Measurements from ENCODE around the gene MYMK.
A peak's percentile ranks its signal among the peaks of the same experiment; 100 is the strongest.

The MYMK gene

GRCh38 chr9:133478851-133479711 lies 45.7 kb downstream of the MYMK start, which contains the start of gene SLC2A6:
Gene SLC2A6 (minus strand): TSS chr9:133479099. CDS start chr9:133479059, 40 bp downstream.
- peak; percentile 65 to 79 (median 76) for DNase-seq

- DNase-seq, result no peak
Measured at GRCh38 chr9:133477992-133478850, 46.5 kb downstream of the MYMK start.

GRCh38 chr9:133477461-133477860 lies 47.3 kb downstream of the MYMK start:
- no peak for DNase-seq

GRCh38 chr9:133476941-133477340 lies 47.8 kb downstream of the MYMK start:
- DNase-seq, result no peak

GRCh38 chr9:133476036-133476931 lies 48.5 kb downstream of the MYMK start:
- no peak for DNase-seq

- no peak for DNase-seq
Measured at GRCh38 chr9:133475292-133476012, 49.3 kb downstream of the MYMK start.

- no peak for DNase-seq
Measured at GRCh38 chr9:133474853-133475252, 49.9 kb downstream of the MYMK start.

GRCh38 chr9:133474215-133474614 lies 50.5 kb downstream of the MYMK start:
- DNase-seq, result peak in 1 of 5 experiments; percentile 76

- no peak for DNase-seq
Measured at GRCh38 chr9:133473743-133474142, 51.0 kb downstream of the MYMK start.

- DNase-seq, result no peak
Measured at GRCh38 chr9:133472753-133473378, 51.9 kb downstream of the MYMK start.

- DNase-seq, result no peak
Measured at GRCh38 chr9:133472277-133472645, 52.5 kb downstream of the MYMK start.

- DNase-seq, result no peak
Measured at GRCh38 chr9:133471551-133472276, 53.0 kb downstream of the MYMK start.

- DNase-seq, result no peak
Measured at GRCh38 chr9:133470988-133471387, 53.8 kb downstream of the MYMK start.

- no peak for DNase-seq
Measured at GRCh38 chr9:133470427-133470924, 54.3 kb downstream of the MYMK start.

GRCh38 chr9:133468777-133469421 lies 55.9 kb downstream of the MYMK start:
- DNase-seq, result no peak

GRCh38 chr9:133468374-133468773 lies 56.4 kb downstream of the MYMK start:
- DNase-seq, result no peak

- no peak for DNase-seq
Measured at GRCh38 chr9:133467101-133467500, 57.7 kb downstream of the MYMK start.

GRCh38 chr9:133465984-133466383 lies 58.8 kb downstream of the MYMK start:
- DNase-seq, result no peak

GRCh38 chr9:133464638-133465037 lies 60.1 kb downstream of the MYMK start:
- no peak for DNase-seq

All from T-helper 2 cell (primary cell).